GM23338 (cell line): ENCODE results near the gene CCN2. TPM values are rescaled to one million over a fixed set of nuclear protein-coding genes. Genes with fewer than 3 reads are reported as not detected.

ENCODE experiments used
- ATAC-seq: fragments of 200-7000 bp; cut with Tn5 transposase; 3 replicates; pipeline ENCODE4 v1.9.1; 2020
- DNase-seq: peaks from one replicate; pipeline ENCODE4 v3.0.0-alpha.2; 2015; ENCODE audit warnings: low spot score
- H2AFZ ChIP-seq: fragments of 200-600 bp; sonication (generic); 2 replicates; pipeline ENCODE4 v1.8.0; 2016; ENCODE audit warnings: antibody characterized with exemption, mild to moderate bottlenecking, moderate library complexity
- H3F3A ChIP-seq: fragments of 200-600 bp; sonication (generic); replicated peaks from 2 replicates; pipeline ENCODE4 v1.8.0; 2017; ENCODE audit warnings: antibody characterized with exemption, mixed run types, low read depth
- H3K27ac ChIP-seq: fragments of 200-600 bp; sonication (generic); 2 replicates; pipeline ENCODE4 v1.6.1; 2016; ENCODE audit warnings: low read depth
- H3K27me3 ChIP-seq: fragments of 200-600 bp; sonication (generic); 2 replicates; pipeline ENCODE4 v1.8.0; 2016; ENCODE audit warnings: mild to moderate bottlenecking, mixed run types, moderate library complexity; ENCODE audit not compliant: insufficient read depth
- H3K36me3 ChIP-seq: fragments of 200-600 bp; sonication (generic); 2 replicates; pipeline ENCODE4 v1.8.0; 2016; ENCODE audit warnings: mild to moderate bottlenecking; ENCODE audit not compliant: insufficient read depth
- H3K4me1 ChIP-seq: fragments of 200-600 bp; sonication (generic); 2 replicates; pipeline ENCODE4 v1.8.0; 2016; ENCODE audit warnings: mild to moderate bottlenecking, moderate library complexity; ENCODE audit not compliant: insufficient read depth
- H3K4me2 ChIP-seq: fragments of 200-600 bp; sonication (generic); 2 replicates; pipeline ENCODE4 v1.7.1; 2017; ENCODE audit warnings: mixed run types
- H3K4me3 ChIP-seq: fragments of 200-600 bp; sonication (generic); 2 replicates; pipeline ENCODE4 v1.6.1; 2016; ENCODE audit warnings: mixed run types
- H3K79me2 ChIP-seq: fragments of 200-600 bp; sonication (generic); replicated peaks from 2 replicates; pipeline ENCODE4 v1.8.0; 2017; ENCODE audit warnings: mild to moderate bottlenecking; ENCODE audit not compliant: insufficient read depth
- H3K9me2 ChIP-seq: fragments of 200-600 bp; sonication (generic); 2 replicates; pipeline ENCODE4 v1.8.0; 2017; ENCODE audit not compliant: insufficient read depth
- H4K20me1 ChIP-seq: fragments of 200-600 bp; sonication (generic); replicated peaks from 2 replicates; pipeline ENCODE4 v1.8.0; 2017; ENCODE audit warnings: mild to moderate bottlenecking; ENCODE audit not compliant: insufficient read depth
- H3K27ac Mint-ChIP-seq: 2 replicates; pipeline ENCODE4 v1.8.0; 2020; ENCODE audit warnings: inconsistent platforms, mild to moderate bottlenecking, moderate library complexity, mixed read lengths
- H3K27me3 Mint-ChIP-seq: 3 replicates; pipeline ENCODE4 v1.8.0; 2022; ENCODE audit warnings: low read depth, mild to moderate bottlenecking, moderate library complexity, mixed read lengths, inconsistent platforms; ENCODE audit not compliant: insufficient read depth, poor library complexity
- H3K36me3 Mint-ChIP-seq: 3 replicates; pipeline ENCODE4 v1.8.0; 2021; ENCODE audit warnings: low read depth, mild to moderate bottlenecking, inconsistent platforms, moderate library complexity, mixed read lengths
- H3K4me1 Mint-ChIP-seq: 3 replicates; pipeline ENCODE4 v1.8.0; 2020; ENCODE audit warnings: mild to moderate bottlenecking, inconsistent platforms, mixed read lengths
- H3K4me3 Mint-ChIP-seq: 3 replicates; pipeline ENCODE4 v1.8.0; 2021; ENCODE audit warnings: moderate library complexity, mild to moderate bottlenecking, inconsistent platforms, mixed read lengths
- H3K9me3 Mint-ChIP-seq: 3 replicates; pipeline ENCODE4 v1.8.0; 2020; ENCODE audit warnings: moderate library complexity, mild to moderate bottlenecking, inconsistent platforms, mixed read lengths
- CREB1 ChIP-seq: fragments of 250-450 bp; sonication (Bioruptor Pico); IDR thresholded peaks from 2 replicates; pipeline ENCODE4 v1.5.0; 2020; ENCODE audit warnings: low read depth, mild to moderate bottlenecking, moderate library complexity
- CTCF ChIP-seq, 2 experiments: fragments of 200-600 bp in 1 of 2; sonication (generic) in 1 of 2; conservative IDR thresholded peaks; 2 replicates each; pipeline versions ENCODE4 v1.5.1 to v1.6.1; 2016 to 2017; ENCODE audit warnings: antibody characterized with exemption in 2 of 2, low read depth in 2 of 2, mild to moderate bottlenecking in 2 of 2, moderate library complexity in 1 of 2
- ETS1 ChIP-seq: IDR thresholded peaks from 2 replicates; pipeline ENCODE4 v1.6.1; 2016; ENCODE audit warnings: antibody characterized with exemption
- EZH2 ChIP-seq: fragments of 200-600 bp; sonication (generic); IDR thresholded peaks from one replicate; pipeline ENCODE4 v1.8.0; 2017; ENCODE audit warnings: antibody characterized with exemption, mild to moderate bottlenecking, low read depth; ENCODE audit not compliant: unreplicated experiment
- JUNB ChIP-seq: IDR thresholded peaks from one replicate; pipeline ENCODE4 v1.6.1; 2016; ENCODE audit warnings: antibody characterized with exemption; ENCODE audit not compliant: unreplicated experiment
- NANOG ChIP-seq: IDR thresholded peaks from 2 replicates; pipeline ENCODE4 v1.6.1; 2016; ENCODE audit warnings: antibody characterized with exemption, borderline replicate concordance
- POLR2AphosphoS5 ChIP-seq: IDR thresholded peaks from 2 replicates; pipeline ENCODE4 v1.6.1; 2016; ENCODE audit warnings: antibody characterized with exemption, low read depth
- REST ChIP-seq: IDR thresholded peaks from one replicate; pipeline ENCODE4 v1.6.1; 2018; ENCODE audit warnings: antibody characterized with exemption; ENCODE audit not compliant: unreplicated experiment
- STAT1 ChIP-seq: IDR thresholded peaks from one replicate; pipeline ENCODE4 v1.6.1; 2016; ENCODE audit warnings: antibody characterized with exemption; ENCODE audit not compliant: unreplicated experiment
- ZNF114 ChIP-seq: fragments of 250-450 bp; sonication (Bioruptor Pico); IDR thresholded peaks from 2 replicates; pipeline ENCODE4 v1.5.0; 2020; ENCODE audit warnings: mild to moderate bottlenecking, moderate library complexity
- ZNF331 ChIP-seq: fragments of 250-450 bp; sonication (Bioruptor Pico); IDR thresholded peaks from 2 replicates; pipeline ENCODE4 v1.5.0; 2020; ENCODE audit warnings: low read depth, mild to moderate bottlenecking, moderate library complexity
- polyA plus RNA-seq: library from polyadenylated mRNA; unstranded; fragments of >200 nt; fragmentation: Nextera tagmentation; extraction: Ambion mirVana; gene quantifications from 2 replicates; pipeline ENCODE4 v1.2.1, GENCODE V29; 2016
- total RNA-seq: library from RNA; depleted of rRNA; stranded (reverse); fragments of >200 nt; shearing (Covaris generic); gene quantifications from 2 replicates; pipeline ENCODE4 v1.2.3, GENCODE V29; 2014
- TF ChIP-seq, protein P1 (sequence below): fragments of 250-450 bp; sonication (Bioruptor Pico); IDR thresholded peaks from 2 replicates; pipeline ENCODE4 v1.5.0; 2020; ENCODE audit warnings: mild to moderate bottlenecking, moderate library complexity

CCN2 gene
- total and polyA plus RNA-seq, 2 experiments from 2014 or later = 128 to 159 TPM

DNA sequence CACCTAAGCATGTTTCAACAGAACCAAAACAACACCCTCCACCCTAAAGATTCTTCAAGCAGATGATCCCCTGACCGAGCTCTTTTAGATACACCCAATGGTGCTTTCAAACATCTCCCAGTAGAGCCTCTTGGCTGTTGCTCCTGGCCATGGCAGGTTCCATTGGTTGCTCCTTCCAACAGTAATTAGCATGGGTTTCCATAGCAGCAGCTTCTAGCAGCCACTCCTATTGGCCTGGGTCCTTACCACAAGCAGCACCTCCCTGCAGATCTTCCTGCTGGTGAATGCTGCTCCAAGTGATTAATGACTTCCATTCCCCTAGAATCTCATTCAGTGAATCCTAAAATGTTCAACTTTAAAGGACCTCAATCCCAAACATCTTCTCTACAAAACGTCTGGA is 13.9 kb downstream of the CCN2 start:
- peaks cover 9% of the 10 kb centered on the region for H3K9me2 ChIP-seq
- H3K4me1 ChIP-seq = peaks cover 23% of the 10 kb centered on the region
- H2AFZ ChIP-seq = no peak overlapping the region
- no peaks in the 10 kb centered on the region for H3K27me3 ChIP-seq
- no peak overlapping the region for H3K27ac ChIP-seq
- H3F3A ChIP-seq = no peaks in the 10 kb centered on the region
- no peak for TF ChIP-seq ETS1
- TF ChIP-seq, protein P1, sequence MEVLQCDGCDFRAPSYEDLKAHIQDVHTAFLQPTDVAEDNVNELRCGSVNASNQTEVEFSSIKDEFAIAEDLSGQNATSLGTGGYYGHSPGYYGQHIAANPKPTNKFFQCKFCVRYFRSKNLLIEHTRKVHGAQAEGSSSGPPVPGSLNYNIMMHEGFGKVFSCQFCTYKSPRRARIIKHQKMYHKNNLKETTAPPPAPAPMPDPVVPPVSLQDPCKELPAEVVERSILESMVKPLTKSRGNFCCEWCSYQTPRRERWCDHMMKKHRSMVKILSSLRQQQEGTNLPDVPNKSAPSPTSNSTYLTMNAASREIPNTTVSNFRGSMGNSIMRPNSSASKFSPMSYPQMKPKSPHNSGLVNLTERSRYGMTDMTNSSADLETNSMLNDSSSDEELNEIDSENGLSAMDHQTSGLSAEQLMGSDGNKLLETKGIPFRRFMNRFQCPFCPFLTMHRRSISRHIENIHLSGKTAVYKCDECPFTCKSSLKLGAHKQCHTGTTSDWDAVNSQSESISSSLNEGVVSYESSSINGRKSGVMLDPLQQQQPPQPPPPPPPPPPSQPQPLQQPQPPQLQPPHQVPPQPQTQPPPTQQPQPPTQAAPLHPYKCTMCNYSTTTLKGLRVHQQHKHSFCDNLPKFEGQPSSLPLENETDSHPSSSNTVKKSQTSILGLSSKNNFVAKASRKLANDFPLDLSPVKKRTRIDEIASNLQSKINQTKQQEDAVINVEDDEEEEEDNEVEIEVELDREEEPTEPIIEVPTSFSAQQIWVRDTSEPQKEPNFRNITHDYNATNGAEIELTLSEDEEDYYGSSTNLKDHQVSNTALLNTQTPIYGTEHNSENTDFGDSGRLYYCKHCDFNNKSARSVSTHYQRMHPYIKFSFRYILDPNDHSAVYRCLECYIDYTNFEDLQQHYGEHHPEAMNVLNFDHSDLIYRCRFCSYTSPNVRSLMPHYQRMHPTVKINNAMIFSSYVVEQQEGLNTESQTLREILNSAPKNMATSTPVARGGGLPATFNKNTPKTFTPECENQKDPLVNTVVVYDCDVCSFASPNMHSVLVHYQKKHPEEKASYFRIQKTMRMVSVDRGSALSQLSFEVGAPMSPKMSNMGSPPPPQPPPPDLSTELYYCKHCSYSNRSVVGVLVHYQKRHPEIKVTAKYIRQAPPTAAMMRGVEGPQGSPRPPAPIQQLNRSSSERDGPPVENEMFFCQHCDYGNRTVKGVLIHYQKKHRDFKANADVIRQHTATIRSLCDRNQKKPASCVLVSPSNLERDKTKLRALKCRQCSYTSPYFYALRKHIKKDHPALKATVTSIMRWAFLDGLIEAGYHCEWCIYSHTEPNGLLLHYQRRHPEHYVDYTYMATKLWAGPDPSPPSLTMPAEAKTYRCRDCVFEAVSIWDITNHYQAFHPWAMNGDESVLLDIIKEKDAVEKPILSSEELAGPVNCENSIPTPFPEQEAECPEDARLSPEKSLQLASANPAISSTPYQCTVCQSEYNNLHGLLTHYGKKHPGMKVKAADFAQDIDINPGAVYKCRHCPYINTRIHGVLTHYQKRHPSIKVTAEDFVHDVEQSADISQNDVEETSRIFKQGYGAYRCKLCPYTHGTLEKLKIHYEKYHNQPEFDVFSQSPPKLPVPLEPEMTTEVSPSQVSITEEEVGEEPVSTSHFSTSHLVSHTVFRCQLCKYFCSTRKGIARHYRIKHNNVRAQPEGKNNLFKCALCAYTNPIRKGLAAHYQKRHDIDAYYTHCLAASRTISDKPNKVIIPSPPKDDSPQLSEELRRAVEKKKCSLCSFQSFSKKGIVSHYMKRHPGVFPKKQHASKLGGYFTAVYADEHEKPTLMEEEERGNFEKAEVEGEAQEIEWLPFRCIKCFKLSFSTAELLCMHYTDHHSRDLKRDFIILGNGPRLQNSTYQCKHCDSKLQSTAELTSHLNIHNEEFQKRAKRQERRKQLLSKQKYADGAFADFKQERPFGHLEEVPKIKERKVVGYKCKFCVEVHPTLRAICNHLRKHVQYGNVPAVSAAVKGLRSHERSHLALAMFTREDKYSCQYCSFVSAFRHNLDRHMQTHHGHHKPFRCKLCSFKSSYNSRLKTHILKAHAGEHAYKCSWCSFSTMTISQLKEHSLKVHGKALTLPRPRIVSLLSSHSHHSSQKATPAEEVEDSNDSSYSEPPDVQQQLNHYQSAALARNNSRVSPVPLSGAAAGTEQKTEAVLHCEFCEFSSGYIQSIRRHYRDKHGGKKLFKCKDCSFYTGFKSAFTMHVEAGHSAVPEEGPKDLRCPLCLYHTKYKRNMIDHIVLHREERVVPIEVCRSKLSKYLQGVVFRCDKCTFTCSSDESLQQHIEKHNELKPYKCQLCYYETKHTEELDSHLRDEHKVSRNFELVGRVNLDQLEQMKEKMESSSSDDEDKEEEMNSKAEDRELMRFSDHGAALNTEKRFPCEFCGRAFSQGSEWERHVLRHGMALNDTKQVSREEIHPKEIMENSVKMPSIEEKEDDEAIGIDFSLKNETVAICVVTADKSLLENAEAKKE (CRISPR knock-in tag) = no peak
- TF ChIP-seq CREB1 (CRISPR knock-in tag) = no peak
- TF ChIP-seq EZH2 = no peak
- TF ChIP-seq REST = no peak
- TF ChIP-seq ZNF114 (CRISPR knock-in tag) = no peak
- no peak for TF ChIP-seq JUNB
- no peak for TF ChIP-seq POLR2AphosphoS5
- TF ChIP-seq ZNF331 (CRISPR knock-in tag) = no peak
- TF ChIP-seq CTCF (conservative IDR thresholded peaks at IDR 0.05; ENCODE audit: low read depth in 2 of 2) = no peak
- no peak for TF ChIP-seq STAT1
- no peak for TF ChIP-seq NANOG
- Mint-ChIP-seq H3K27ac (no peak overlapping the region), H3K9me3 (no peaks in the 10 kb centered on the region), H3K36me3 (no peaks in the 10 kb centered on the region), H3K27me3 (peaks cover 2% of the 10 kb centered on the region), H3K4me1 (peaks cover 14% of the 10 kb centered on the region; the same call in 2 of the 3 replicates), H3K4me3 (no peak overlapping the region)
- ATAC-seq (peak; percentile 62), DNase-seq (no peak)
- H4K20me1 ChIP-seq = no peaks in the 10 kb centered on the region
- H3K4me2 ChIP-seq = peak overlapping the region; percentile 64; the same call in 1 of the 2 replicates
- H3K36me3 ChIP-seq = no peaks in the 10 kb centered on the region
- no peak overlapping the region; the same call in 1 of the 2 replicates for H3K4me3 ChIP-seq
- H3K79me2 ChIP-seq = no peaks in the 10 kb centered on the region
